GM23248 (cell line): ENCODE results near the gene SFMBT2.

Experiments
- EZH2 ChIP-seq: fragments of 200-600 bp; sonication (generic); IDR thresholded peaks from 2 replicates; pipeline ENCODE4 v1.6.1; 2018; ENCODE audit warnings: antibody characterized with exemption, mild to moderate bottlenecking; ENCODE audit not compliant: insufficient read depth, poor library complexity, severe bottlenecking
- EZH2phosphoT487 ChIP-seq: fragments of 200-600 bp; sonication (generic); IDR thresholded peaks from 2 replicates; pipeline ENCODE4 v1.6.1; 2018; ENCODE audit warnings: antibody characterized with exemption, moderate library complexity, mild to moderate bottlenecking, low read depth; ENCODE audit not compliant: insufficient read depth

DNA sequence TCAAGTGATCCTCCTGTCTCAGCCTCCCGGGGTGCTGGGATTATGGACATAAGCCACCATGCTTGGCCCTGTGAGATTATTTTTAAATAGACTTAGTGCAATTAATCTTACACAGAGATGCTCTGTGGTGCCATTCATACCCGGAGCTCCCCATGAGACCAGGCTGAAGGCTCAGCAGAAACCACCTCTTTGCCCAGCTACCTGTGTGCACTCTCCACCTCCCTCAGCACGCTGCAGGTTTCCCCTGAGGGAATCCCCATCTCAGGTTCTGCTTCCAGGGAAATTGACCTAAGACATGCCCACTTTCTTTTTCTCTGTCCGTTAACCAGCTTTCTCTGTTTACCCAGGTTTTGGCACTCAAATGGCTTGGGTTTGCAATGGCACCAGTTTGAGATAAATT is 260.5 kb downstream of the SFMBT2 start:
- TF ChIP-seq EZH2phosphoT487 (no peak), EZH2 (no peak)
